BE2C (cell line): Measurements from ENCODE around the gene PGAP6.

Source experiments
- DNase-seq: peaks from one replicate; pipeline ENCODE4 v3.0.0-alpha.2; 2020
- H3K27me3 ChIP-seq: fragments of 250-450 bp; sonication (Bioruptor Pico); 2 replicates; pipeline ENCODE4 v1.5.1; 2020; ENCODE audit warnings: mild to moderate bottlenecking
- H3K36me3 ChIP-seq: fragments of 250-450 bp; sonication (Bioruptor Pico); 2 replicates; pipeline ENCODE4 v1.5.1; 2020; ENCODE audit warnings: mild to moderate bottlenecking
- H3K4me1 ChIP-seq: fragments of 250-450 bp; sonication (Bioruptor Pico); 2 replicates; pipeline ENCODE4 v1.5.1; 2020
- H3K4me3 ChIP-seq: 2 replicates; pipeline ENCODE4 v1.5.1; 2011; ENCODE audit warnings: low read depth, low read length
- H3K9me3 ChIP-seq: fragments of 250-450 bp; sonication (Bioruptor Pico); 2 replicates; pipeline ENCODE4 v1.5.1; 2020
- TF ChIP-seq, protein P1 (sequence below): IDR thresholded peaks from 2 replicates; pipeline ENCODE4 v1.5.1; 2012; ENCODE audit warnings: mild to moderate bottlenecking, low read depth, low read length

The PGAP6 gene

GRCh38 chr16:401468-402348, 19.9 kb upstream of the PGAP6 start, which contains the start of gene DECR2:
DECR2 (plus strand) TSS chr16:401885; CDS start chr16:401964, 79 bp downstream.
- Histone ChIP-seq H3K36me3 (peaks cover 27% of the 10 kb centered on the region), H3K4me3 (peak within 1 kb of the TSS; percentile 75), H3K4me1 (peaks cover 6% of the 10 kb centered on the region), H3K27me3 (no peaks in the 10 kb centered on the region), H3K9me3 (no peaks in the 10 kb centered on the region)
- TF ChIP-seq, protein P1, sequence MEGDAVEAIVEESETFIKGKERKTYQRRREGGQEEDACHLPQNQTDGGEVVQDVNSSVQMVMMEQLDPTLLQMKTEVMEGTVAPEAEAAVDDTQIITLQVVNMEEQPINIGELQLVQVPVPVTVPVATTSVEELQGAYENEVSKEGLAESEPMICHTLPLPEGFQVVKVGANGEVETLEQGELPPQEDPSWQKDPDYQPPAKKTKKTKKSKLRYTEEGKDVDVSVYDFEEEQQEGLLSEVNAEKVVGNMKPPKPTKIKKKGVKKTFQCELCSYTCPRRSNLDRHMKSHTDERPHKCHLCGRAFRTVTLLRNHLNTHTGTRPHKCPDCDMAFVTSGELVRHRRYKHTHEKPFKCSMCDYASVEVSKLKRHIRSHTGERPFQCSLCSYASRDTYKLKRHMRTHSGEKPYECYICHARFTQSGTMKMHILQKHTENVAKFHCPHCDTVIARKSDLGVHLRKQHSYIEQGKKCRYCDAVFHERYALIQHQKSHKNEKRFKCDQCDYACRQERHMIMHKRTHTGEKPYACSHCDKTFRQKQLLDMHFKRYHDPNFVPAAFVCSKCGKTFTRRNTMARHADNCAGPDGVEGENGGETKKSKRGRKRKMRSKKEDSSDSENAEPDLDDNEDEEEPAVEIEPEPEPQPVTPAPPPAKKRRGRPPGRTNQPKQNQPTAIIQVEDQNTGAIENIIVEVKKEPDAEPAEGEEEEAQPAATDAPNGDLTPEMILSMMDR: peak; percentile 39
- DNase-seq: peak; percentile 99

GRCh38 chr16:400061-400591, 18.3 kb upstream of the PGAP6 start:
- Histone ChIP-seq H3K4me1 (peaks cover 8% of the 10 kb centered on the region), H3K36me3 (peaks cover 27% of the 10 kb centered on the region), H3K4me3 (no peak overlapping the region), H3K27me3 (no peaks in the 10 kb centered on the region), H3K9me3 (no peaks in the 10 kb centered on the region)
- no peak for DNase-seq
- TF ChIP-seq, protein P1: no peak

DNA sequence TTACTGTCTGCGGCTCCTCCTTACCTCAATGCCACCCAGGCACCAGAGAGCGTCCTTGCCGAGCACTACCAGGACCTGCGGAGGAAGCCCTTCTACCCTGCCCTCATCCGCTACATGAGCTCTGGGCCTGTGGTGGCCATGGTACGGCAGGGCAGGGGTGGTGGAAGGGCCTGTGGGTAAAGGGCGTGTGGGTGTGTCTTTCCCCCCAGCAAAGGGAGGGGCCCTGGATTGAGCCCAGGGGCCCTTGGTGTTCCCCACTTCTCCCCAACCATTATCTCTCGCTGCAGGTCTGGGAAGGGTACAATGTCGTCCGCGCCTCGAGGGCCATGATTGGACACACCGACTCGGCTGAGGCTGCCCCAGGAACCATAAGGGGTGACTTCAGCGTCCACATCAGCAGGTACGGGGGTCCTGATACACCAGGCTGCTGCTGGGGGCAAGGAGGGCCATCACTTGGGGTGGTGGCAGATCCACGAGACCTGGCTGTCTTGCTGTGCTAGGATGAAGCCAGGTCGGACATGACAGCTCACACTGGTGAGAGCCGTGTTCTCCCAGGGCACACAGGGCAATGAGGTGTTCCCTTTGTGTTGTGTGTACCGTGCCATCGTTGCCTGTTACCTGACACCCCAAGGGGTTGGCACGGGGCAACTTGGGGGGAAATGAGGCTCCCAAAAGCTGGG, 17.7 kb upstream of the PGAP6 start:
- TF ChIP-seq, protein P1: no peak
- H3K9me3 ChIP-seq: no peaks in the 10 kb centered on the region
- H3K4me3 ChIP-seq: no peak overlapping the region
- no peaks in the 10 kb centered on the region for H3K27me3 ChIP-seq
- H3K4me1 ChIP-seq: peaks cover 8% of the 10 kb centered on the region
- peaks cover 27% of the 10 kb centered on the region for H3K36me3 ChIP-seq
- DNase-seq: no peak

DNA sequence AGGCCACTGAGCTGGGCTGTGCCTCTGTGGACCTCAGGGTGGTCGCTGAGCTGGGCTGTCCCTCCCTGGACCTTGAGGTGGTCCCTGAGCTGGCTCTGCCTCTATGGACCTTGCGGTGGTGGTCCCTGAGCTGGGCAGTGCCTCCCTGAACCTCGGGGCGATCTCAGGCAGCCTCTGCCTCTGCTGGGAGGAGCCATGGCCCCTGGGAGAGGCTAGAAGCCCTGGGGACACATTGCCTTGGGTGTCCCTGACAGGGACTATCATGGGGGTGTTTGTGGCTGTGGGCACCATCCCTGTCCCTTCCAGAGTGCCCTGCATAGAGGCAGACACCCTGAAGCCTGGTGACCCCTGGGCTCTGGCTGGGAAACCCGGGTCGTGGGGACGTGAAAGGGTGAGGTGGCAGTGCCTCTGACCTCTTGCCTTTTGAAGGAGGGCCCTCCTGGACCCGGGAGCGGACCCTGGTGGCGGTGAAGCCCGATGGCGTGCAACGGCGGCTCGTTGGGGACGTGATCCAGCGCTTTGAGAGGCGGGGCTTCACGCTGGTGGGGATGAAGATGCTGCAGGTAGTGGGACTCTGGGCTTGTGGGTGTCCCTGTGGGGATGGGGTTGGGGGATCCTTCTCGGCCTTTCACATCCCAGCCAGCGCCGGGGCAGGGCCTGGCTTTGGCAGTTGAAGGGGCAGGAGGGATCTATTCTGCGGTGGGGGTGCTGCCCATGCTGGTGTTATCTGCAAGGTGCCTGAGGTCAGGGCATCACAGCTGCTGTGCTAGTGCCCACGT, 17.0 kb upstream of the PGAP6 start:
- TF ChIP-seq, protein P1: no peak
- DNase-seq: no peak
- Histone ChIP-seq H3K9me3 (no peaks in the 10 kb centered on the region), H3K36me3 (peaks cover 27% of the 10 kb centered on the region), H3K27me3 (no peaks in the 10 kb centered on the region), H3K4me3 (no peak overlapping the region; the same call in 1 of the 2 replicates), H3K4me1 (peaks cover 8% of the 10 kb centered on the region)

DNA sequence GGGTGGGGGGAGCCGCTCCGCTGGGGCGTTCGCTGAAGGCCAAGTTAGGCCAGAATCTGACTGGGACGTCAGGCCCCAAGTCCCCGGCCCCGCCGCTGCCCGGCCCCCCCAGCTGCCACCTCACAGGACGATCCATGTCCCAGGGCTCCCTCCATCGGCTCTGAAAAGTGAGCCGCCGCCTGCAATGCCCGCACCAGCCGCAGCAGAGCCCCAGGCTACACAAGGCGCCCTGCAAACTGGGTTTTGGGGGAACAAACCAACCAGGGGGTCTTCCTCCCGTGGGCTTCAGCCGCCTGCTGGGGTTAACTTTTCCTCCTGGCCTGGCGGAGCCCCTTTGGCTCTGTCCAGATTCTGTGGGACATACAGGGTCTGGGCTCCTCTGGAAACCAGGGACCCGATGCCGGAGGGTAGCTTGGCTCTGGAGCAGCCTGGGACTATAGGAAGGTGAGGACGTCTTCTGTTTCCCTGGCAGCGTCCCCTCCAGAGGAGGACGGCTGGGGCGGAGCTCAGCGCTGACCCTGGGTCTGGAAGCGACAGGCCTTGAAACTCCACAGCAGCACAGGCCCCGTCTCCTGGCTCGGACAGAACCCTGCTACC, 16.1 kb upstream of the PGAP6 start:
- Histone ChIP-seq H3K36me3 (peaks cover 27% of the 10 kb centered on the region), H3K4me3 (peak overlapping the region; percentile 35), H3K4me1 (peaks cover 8% of the 10 kb centered on the region), H3K27me3 (no peaks in the 10 kb centered on the region), H3K9me3 (no peaks in the 10 kb centered on the region)
- TF ChIP-seq, protein P1: peak; percentile 39
- peak; percentile 88 for DNase-seq
